ENCODE data around the gene NEK2.

The NEK2 gene

DNA sequence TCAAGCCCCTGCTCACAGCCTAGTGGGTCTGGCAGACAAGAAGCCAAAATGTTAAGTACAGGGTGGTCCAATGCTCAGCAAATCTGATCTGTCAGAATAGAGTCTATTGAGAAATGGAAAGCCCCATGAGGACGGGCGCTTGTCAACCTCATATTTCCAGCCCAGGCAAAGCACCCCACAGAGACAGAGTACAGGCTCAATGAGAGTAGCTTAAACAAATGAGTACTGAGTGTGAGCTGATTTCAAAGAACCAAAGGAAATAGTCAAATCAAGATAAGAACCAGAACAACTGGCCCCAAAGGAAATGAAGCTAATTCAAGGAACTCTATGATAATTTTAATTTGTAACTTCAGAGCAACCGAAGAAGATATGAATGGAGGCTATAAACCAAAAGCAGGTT lies 51.9 kb downstream of the NEK2 start:
- Histone ChIP-seq H3K4me1 (ENCODE audit: control insufficient read depth, insufficient read depth, low read length) (no peaks in the 10 kb centered on the region), H3K27me3 (ENCODE audit: control insufficient read depth, insufficient read depth, low read length) (no peaks in the 10 kb centered on the region), H3K36me3 (ENCODE audit: control insufficient read depth, insufficient read depth, low read length) (no peaks in the 10 kb centered on the region), H3K9ac (ENCODE audit: low read length) (no peak overlapping the region), H3K4me3 (ENCODE audit: low read length) (no peak overlapping the region), H3K9me3 (ENCODE audit: control insufficient read depth, low read length) (no peaks in the 10 kb centered on the region)

DNA sequence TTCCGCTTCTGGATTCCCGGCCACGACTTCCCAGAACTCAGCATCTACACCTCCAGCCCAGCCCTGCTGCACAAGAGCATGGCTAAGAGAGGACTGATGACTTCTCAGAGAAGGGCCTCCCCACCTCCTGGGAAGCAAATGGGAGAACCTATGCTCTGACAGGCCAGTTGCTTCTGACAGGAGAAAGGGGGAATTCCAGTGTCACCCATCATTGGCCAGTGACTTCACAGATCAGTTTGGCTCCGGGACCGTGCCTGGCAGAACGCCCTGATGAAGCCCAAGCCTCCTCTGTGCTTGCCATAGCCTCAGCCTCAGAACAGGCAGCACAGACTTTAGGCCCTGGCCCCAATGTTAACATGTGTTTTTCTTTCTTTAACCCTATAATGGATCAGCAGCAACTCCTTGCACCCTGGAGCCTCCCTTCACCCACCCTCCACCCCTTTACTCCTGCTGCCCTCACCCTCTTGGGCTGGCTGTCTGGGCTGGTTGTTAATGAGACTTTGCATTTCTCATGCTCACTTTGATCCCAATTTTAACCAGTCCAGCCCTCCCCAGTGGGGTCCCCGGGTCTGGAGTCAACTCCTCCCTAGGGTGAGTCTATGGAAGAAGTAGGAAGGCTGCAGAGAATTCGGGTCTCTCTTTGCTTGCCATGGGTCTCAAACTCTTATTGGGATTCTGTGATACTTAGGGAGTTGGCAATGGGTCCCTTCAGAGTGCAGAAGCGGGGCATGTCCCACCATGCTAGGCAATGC lies 53.8 kb downstream of the NEK2 start:
- Histone ChIP-seq H3K9me3 (ENCODE audit: control insufficient read depth, low read length) (no peaks in the 10 kb centered on the region), H3K27me3 (ENCODE audit: control insufficient read depth, insufficient read depth, low read length) (no peaks in the 10 kb centered on the region), H3K36me3 (ENCODE audit: control insufficient read depth, insufficient read depth, low read length) (no peaks in the 10 kb centered on the region), H3K4me3 (ENCODE audit: low read length) (no peak overlapping the region), H3K4me1 (ENCODE audit: control insufficient read depth, insufficient read depth, low read length) (no peaks in the 10 kb centered on the region), H3K9ac (ENCODE audit: low read length) (no peak overlapping the region)

DNA sequence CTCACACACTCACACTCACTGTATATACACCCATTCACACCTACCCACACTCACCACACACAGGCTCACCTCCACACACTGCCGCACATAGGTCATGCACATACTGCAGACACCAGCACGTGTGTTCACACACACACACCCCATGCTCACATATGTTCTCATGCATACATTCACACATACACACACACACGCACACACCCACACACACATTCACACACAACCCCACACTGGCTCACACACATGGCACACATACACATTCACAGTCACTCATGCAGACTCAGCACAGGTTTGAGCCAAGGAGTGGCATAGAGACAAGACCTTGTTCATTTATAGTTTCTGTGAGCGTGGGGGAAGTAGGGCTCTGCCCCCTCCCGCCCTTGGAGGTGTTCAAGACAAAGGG lies 55.3 kb downstream of the NEK2 start:
- H3K4me3 ChIP-seq (ENCODE audit: low read length): no peak overlapping the region

DNA sequence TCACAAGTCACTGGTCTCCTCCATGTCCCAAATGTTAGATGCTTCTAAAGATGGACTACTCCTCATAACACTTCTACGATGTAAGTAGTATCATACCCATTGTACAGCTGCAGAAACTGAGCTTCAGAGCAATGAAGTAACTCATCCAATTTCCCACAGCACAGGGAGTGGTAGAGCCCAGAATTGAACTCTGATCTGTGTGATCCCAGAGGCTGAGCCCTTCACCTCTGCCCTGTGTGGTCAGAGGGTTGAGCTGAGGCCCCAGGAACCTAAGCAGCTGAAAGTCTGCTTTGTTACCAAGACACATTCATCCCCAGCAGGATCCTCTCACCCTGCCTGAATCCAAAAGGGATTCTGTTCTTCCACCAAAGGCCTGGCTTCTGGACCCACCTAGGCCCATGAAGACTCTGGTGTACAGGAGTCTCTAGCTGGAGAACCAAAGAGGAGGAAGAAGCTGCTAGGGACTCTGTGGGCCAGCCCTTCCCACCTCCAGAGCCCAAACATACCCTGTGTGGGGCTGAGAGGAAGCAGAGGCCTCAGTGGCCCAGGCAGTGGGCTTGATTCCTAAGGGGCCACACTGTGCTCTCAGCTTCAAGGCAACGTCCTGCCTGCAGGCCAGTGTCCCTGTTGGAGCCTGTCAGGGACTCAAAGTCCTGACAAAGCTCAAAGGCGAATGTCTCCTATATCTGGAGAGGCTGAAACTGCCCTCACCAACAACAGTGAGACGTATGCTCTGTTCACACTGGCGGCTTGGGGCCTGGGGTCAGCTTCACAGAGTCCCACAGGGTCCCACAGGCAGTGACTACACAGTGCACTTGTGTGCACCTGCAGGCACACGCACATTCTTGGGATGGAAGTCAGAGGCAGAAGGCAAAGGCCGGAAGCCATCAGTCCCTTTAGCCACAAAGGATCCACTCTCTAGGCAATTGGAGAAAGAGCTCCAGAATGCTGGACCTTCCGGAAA lies 56.1 kb downstream of the NEK2 start:
- H3K36me3 ChIP-seq (ENCODE audit: control insufficient read depth, insufficient read depth, low read length): no peaks in the 10 kb centered on the region
- H3K4me3 ChIP-seq (ENCODE audit: low read length): no peak overlapping the region
- H3K27me3 ChIP-seq (ENCODE audit: control insufficient read depth, insufficient read depth, low read length): no peaks in the 10 kb centered on the region
- no peaks in the 10 kb centered on the region for H3K9me3 ChIP-seq (ENCODE audit: control insufficient read depth, low read length)
- no peak overlapping the region for H3K9ac ChIP-seq (ENCODE audit: low read length)
- H3K4me1 ChIP-seq (ENCODE audit: control insufficient read depth, insufficient read depth, low read length): no peaks in the 10 kb centered on the region

More for the DNA sequence above, 55.3 kb downstream of the NEK2 start:
- H3K4me1 ChIP-seq (ENCODE audit: control insufficient read depth, insufficient read depth, low read length): no peaks in the 10 kb centered on the region
- H3K27me3 ChIP-seq (ENCODE audit: control insufficient read depth, insufficient read depth, low read length): no peaks in the 10 kb centered on the region
- H3K9ac ChIP-seq (ENCODE audit: low read length): no peak overlapping the region
- no peaks in the 10 kb centered on the region for H3K9me3 ChIP-seq (ENCODE audit: control insufficient read depth, low read length)
- H3K36me3 ChIP-seq (ENCODE audit: control insufficient read depth, insufficient read depth, low read length): no peaks in the 10 kb centered on the region

DNA sequence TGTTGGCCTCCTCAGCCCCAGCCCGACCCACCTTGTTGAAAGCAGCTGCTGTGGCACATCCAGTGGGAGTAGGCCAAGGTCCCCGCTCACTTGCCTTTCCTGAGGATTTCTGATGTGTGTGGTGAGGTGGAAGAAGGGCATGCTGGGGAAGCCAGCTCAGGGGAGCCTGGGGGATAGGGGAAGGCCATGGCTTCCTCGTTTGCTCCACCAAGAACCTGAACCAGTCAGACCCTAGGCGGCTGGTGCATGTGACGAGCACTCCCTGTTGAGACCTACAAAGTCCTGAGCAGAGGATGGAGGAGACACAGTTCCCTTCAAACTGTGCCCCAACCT lies 58.5 kb downstream of the NEK2 start:
- no peaks in the 10 kb centered on the region for H3K9me3 ChIP-seq (ENCODE audit: control insufficient read depth, low read length)
- H3K36me3 ChIP-seq (ENCODE audit: control insufficient read depth, insufficient read depth, low read length): no peaks in the 10 kb centered on the region
- no peak overlapping the region for H3K4me3 ChIP-seq (ENCODE audit: low read length)
- no peak overlapping the region for H3K9ac ChIP-seq (ENCODE audit: low read length)
- peaks cover 11% of the 10 kb centered on the region for H3K4me1 ChIP-seq (ENCODE audit: control insufficient read depth, insufficient read depth, low read length)
- H3K27me3 ChIP-seq (ENCODE audit: control insufficient read depth, insufficient read depth, low read length): no peaks in the 10 kb centered on the region

DNA sequence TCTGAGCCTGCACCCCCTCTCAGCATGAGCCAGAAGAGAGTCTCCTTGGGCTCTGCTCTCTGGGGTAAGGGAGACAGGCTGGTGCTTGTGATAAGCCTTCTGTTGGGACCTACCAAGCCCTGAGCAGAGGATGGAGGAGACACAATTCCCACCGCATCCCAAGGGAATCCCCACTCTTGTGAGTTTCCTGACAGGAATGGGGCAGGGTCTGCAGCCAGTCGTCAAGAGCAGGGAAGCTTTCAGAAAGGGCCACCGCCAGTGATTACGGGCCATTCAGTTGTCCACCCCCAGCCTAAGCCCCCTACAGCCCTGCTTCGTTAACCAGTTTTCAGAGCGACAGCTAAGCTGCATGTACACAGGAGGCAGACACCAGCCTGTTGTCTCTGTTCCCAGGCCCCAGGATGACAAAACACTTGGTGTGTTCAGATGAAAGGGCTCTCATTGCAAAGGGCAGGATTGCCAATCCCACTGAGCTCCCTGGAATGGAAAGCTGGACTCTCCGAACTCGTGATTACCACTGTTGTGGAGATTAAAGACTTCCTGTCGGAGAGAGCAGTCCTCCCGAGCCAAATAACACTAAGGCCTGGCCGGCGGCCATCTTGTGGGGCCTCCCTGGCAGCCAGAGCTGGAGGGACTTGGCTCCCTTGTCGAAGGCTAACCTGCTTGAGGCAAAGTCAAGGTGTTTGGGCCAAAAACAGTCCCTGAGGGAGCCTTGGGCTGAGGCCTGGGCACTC lies 59.0 kb downstream of the NEK2 start:
- Histone ChIP-seq H3K4me3 (ENCODE audit: low read length) (no peak overlapping the region), H3K4me1 (ENCODE audit: control insufficient read depth, insufficient read depth, low read length) (peaks cover 11% of the 10 kb centered on the region), H3K9ac (ENCODE audit: low read length) (no peak overlapping the region), H3K9me3 (ENCODE audit: control insufficient read depth, low read length) (no peaks in the 10 kb centered on the region), H3K27me3 (ENCODE audit: control insufficient read depth, insufficient read depth, low read length) (no peaks in the 10 kb centered on the region), H3K36me3 (ENCODE audit: control insufficient read depth, insufficient read depth, low read length) (no peaks in the 10 kb centered on the region)

DNA sequence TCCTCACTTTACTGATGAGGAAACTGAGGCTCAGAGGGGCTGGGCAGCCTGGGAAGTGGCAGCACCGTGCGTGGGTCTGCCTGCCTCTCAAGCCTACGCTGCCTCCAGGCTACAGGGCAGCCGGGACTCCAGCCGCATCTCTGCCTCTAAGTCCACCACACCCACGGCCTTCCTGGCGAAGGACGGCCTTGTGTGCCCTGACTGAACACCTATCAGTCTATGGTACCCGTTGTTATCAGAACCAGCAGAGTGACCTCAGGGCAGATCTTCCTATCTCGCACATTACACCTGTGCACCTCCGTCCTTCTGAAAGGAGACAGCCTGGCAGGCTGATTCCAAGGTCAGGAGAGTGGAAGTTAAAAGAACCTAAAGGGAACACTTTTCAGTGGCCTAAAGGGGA lies 60.8 kb downstream of the NEK2 start:
- no peaks in the 10 kb centered on the region for H3K27me3 ChIP-seq (ENCODE audit: control insufficient read depth, insufficient read depth, low read length)
- no peak overlapping the region for H3K9ac ChIP-seq (ENCODE audit: low read length)
- no peaks in the 10 kb centered on the region for H3K9me3 ChIP-seq (ENCODE audit: control insufficient read depth, low read length)
- no peaks in the 10 kb centered on the region for H3K36me3 ChIP-seq (ENCODE audit: control insufficient read depth, insufficient read depth, low read length)
- H3K4me3 ChIP-seq (ENCODE audit: low read length): no peak overlapping the region
- peaks cover 12% of the 10 kb centered on the region for H3K4me1 ChIP-seq (ENCODE audit: control insufficient read depth, insufficient read depth, low read length)

DNA sequence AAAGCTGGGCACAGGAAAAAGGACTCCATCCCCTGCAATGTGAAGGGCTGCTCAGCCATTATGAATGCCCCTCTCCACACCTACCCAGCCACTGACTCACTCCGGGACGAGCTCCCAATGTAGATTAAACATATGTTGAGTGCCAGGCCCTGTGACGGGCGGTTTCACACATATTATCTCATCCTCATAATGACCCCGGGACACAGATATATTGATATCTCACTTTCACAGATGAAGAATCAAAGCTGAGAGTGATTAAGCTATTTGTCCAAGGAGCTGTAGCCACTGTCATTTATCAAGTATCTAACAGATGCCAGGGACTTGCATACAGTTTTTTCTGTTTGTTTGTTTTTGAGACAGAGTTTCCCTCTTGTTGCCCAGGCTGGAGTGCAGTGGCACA lies 61.5 kb downstream of the NEK2 start:
- H3K36me3 ChIP-seq (ENCODE audit: control insufficient read depth, insufficient read depth, low read length): no peaks in the 10 kb centered on the region
- no peak overlapping the region for H3K9ac ChIP-seq (ENCODE audit: low read length)
- H3K27me3 ChIP-seq (ENCODE audit: control insufficient read depth, insufficient read depth, low read length): no peaks in the 10 kb centered on the region
- no peak overlapping the region for H3K4me3 ChIP-seq (ENCODE audit: low read length)
- H3K9me3 ChIP-seq (ENCODE audit: control insufficient read depth, low read length): no peaks in the 10 kb centered on the region
- peaks cover 18% of the 10 kb centered on the region for H3K4me1 ChIP-seq (ENCODE audit: control insufficient read depth, insufficient read depth, low read length)

DNA sequence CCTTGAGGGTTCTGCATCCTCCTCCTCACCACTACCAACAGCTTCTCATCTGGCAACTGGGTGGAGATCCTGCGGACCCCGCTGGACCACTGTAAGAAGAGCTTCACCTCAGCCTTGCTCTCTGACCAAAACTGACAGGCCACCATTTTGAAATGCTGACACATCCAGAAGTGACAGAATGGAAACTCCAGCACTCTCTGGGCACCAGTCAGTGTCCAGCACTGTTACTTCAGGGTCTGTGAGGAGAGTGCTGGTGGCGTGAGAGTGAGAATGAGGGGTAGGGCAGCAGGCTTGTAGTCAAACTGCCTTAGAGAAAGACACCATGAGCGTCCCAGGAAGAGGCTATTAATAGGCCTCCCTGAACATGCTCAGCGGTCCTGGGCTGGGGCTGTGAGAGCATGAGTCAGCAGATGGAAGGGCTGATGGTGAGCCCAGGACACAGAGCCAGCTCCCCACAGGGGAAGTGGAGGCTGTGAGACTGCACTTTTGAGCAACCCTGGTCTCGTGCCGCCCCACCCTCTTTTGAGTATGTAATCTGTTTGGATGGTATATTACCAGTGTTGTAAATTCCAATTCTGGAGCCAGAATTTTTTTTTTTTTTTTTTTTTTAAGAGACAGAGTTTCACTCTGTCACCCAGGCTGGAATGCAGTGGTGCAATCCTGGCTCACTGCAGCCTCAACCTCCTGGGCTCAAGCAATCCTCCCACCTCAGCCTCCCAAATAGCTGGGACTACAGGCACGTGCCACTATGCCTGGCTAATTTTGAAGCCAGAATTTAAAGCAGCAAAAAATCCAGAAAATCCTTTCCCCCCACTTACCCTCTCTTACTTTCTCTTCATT lies 62.1 kb downstream of the NEK2 start:
- Histone ChIP-seq H3K36me3 (ENCODE audit: control insufficient read depth, insufficient read depth, low read length) (no peaks in the 10 kb centered on the region), H3K9ac (ENCODE audit: low read length) (no peak overlapping the region), H3K4me3 (ENCODE audit: low read length) (no peak overlapping the region), H3K4me1 (ENCODE audit: control insufficient read depth, insufficient read depth, low read length) (peaks cover 18% of the 10 kb centered on the region), H3K27me3 (ENCODE audit: control insufficient read depth, insufficient read depth, low read length) (no peaks in the 10 kb centered on the region), H3K9me3 (ENCODE audit: control insufficient read depth, low read length) (no peaks in the 10 kb centered on the region)

DNA sequence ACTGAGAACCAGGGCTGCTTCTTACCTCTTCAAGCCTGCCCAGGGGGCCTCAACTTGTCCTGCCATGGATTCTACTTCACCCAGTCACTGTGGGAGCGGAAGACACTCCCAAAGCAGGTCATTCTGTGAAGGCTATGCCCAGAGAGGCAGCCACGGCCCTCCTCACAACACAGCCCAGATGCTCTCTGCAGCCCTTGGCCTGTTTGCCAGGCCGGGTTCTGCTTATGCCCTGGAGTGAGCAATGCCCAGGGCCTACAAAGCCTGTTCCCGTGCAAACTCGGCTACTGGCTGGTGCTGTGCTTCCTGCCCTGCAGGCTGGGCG lies 62.7 kb downstream of the NEK2 start:
- H3K9me3 ChIP-seq (ENCODE audit: control insufficient read depth, low read length): no peaks in the 10 kb centered on the region
- no peaks in the 10 kb centered on the region for H3K36me3 ChIP-seq (ENCODE audit: control insufficient read depth, insufficient read depth, low read length)
- H3K4me3 ChIP-seq (ENCODE audit: low read length): no peak overlapping the region
- no peaks in the 10 kb centered on the region for H3K27me3 ChIP-seq (ENCODE audit: control insufficient read depth, insufficient read depth, low read length)
- no peak overlapping the region for H3K9ac ChIP-seq (ENCODE audit: low read length)
- H3K4me1 ChIP-seq (ENCODE audit: control insufficient read depth, insufficient read depth, low read length): peaks cover 23% of the 10 kb centered on the region
